Endothelial cell of umbilical vein (primary cell): ENCODE measurements around the gene PDE4C. TPM values are rescaled to one million over a fixed set of nuclear protein-coding genes. Genes with fewer than 3 reads are reported as not detected.

ENCODE experiments used
- BruUV-seq: library from RNA; stranded (reverse); fragments of 400-500 nt; replicated peaks from 2 replicates; lab custom pipeline; 2021; lab: Mats Ljungman, UMichigan
- CTCF ChIA-PET: fragments of 300-600, 350-600 bp; sonication (Branson Sonifier 250); formaldehyde crosslinking; loops from one replicate; lab custom pipeline; 2021; ENCODE audit warnings: antibody characterized with exemption, inconsistent platforms; lab: Charles Lee
- POLR2A ChIA-PET: fragments of 300-600, 350-600 bp; sonication (Branson Sonifier 250); formaldehyde crosslinking; loops from one replicate; lab custom pipeline; 2021; ENCODE audit warnings: antibody characterized with exemption, inconsistent platforms; lab: Charles Lee
- DNase-seq: peaks from one replicate; pipeline ENCODE4 v3.0.0-alpha.2; 2011; ENCODE audit warnings: low read depth, low spot score
- FAIRE-seq: peaks from 2 replicates; lab custom pipeline; 2011; peaks lifted over from hg19 to GRCh38; lab: Jason Lieb, UNC
- H2AFZ ChIP-seq: 2 replicates; pipeline ENCODE4 v1.6.0; 2012; ENCODE audit warnings: low read depth, low read length, control low read depth, inconsistent platforms
- H3K27ac ChIP-seq: 2 replicates; pipeline ENCODE4 v1.5.1; 2011; ENCODE audit warnings: low read depth, mild to moderate bottlenecking, control low read depth, low read length, moderate library complexity; ENCODE audit not compliant: insufficient read depth
- H3K27me3 ChIP-seq, 2 experiments: 2 replicates each; pipeline versions ENCODE4 v1.6.0 to v1.6.1; 2011; ENCODE audit warnings: low read length in 2 of 2, mixed read lengths in 1 of 2; ENCODE audit not compliant: control insufficient read depth in 2 of 2, insufficient read depth in 2 of 2
- H3K36me3 ChIP-seq, 2 experiments: 2 replicates in 1 of 2; 3 replicates in 1 of 2; pipeline ENCODE4 v1.5.1; 2011; ENCODE audit warnings: low read length in 2 of 2, mild to moderate bottlenecking in 1 of 2, moderate library complexity in 1 of 2; ENCODE audit not compliant: control insufficient read depth in 2 of 2, insufficient read depth in 2 of 2; ENCODE audit errors: extremely low read depth in 1 of 2
- H3K4me1 ChIP-seq: 3 replicates; pipeline ENCODE4 v1.5.1; 2011; ENCODE audit warnings: mild to moderate bottlenecking, low read length; ENCODE audit not compliant: control insufficient read depth, insufficient read depth; ENCODE audit errors: extremely low read depth
- H3K4me2 ChIP-seq: 2 replicates; pipeline ENCODE4 v1.6.1; 2011; ENCODE audit warnings: low read length, control low read depth, mixed read lengths; ENCODE audit not compliant: insufficient read depth
- H3K4me3 ChIP-seq, 3 experiments: fragments of 200-600 bp in 1 of 3; sonication (generic), shearing (Covaris generic) in 1 of 3; replicated peaks in 1 of 3; 2 replicates each; pipeline ENCODE4 v1.5.1; 2011 to 2016; ENCODE audit warnings: control low read depth in 3 of 3, low read length in 3 of 3, mild to moderate bottlenecking in 2 of 3, inconsistent platforms in 1 of 3, low read depth in 1 of 3, moderate library complexity in 1 of 3; ENCODE audit not compliant: insufficient read depth in 1 of 3
- H3K79me2 ChIP-seq: 2 replicates; pipeline ENCODE4 v1.6.0; 2012; ENCODE audit warnings: low read length, inconsistent platforms; ENCODE audit not compliant: control insufficient read depth, insufficient read depth
- H3K9ac ChIP-seq: replicated peaks from 2 replicates; pipeline ENCODE3; 2011; ENCODE audit warnings: low read length, control low read depth; ENCODE audit not compliant: insufficient read depth; ENCODE audit errors: extremely low read depth
- H3K9me1 ChIP-seq: replicated peaks from 3 replicates; pipeline ENCODE4 v1.6.0; 2011; ENCODE audit warnings: mild to moderate bottlenecking, low read length; ENCODE audit not compliant: control insufficient read depth, insufficient read depth; ENCODE audit errors: extremely low read depth
- H3K9me3 ChIP-seq: replicated peaks from 2 replicates; pipeline ENCODE4 v1.5.1; 2012; ENCODE audit warnings: low read length, inconsistent platforms; ENCODE audit not compliant: control insufficient read depth, insufficient read depth
- H4K20me1 ChIP-seq: replicated peaks from 2 replicates; pipeline ENCODE3; 2011; ENCODE audit warnings: mild to moderate bottlenecking, low read length; ENCODE audit not compliant: control insufficient read depth, insufficient read depth; ENCODE audit errors: extremely low read depth
- CTCF ChIP-seq, 2 donors: IDR thresholded peaks; 1 replicate in 1 of 2; 2 replicates in 1 of 2; pipeline ENCODE4 v1.5.1; 2011; ENCODE audit warnings: low read length in 2 of 2, mild to moderate bottlenecking in 2 of 2, moderate library complexity in 2 of 2, control low read depth in 1 of 2, inconsistent platforms in 1 of 2, low read depth in 1 of 2; ENCODE audit not compliant: insufficient read depth in 1 of 2; ENCODE audit errors: extremely low read depth in 1 of 2
- EZH2 ChIP-seq: IDR thresholded peaks from 2 replicates; pipeline ENCODE4 v1.6.1; 2012; ENCODE audit warnings: borderline replicate concordance, low read depth, mild to moderate bottlenecking, moderate library complexity, low read length, inconsistent platforms; ENCODE audit not compliant: severe bottlenecking
- FOS ChIP-seq: IDR thresholded peaks from 2 replicates; pipeline ENCODE4 v1.6.1; 2011; ENCODE audit warnings: mild to moderate bottlenecking, low read length, moderate library complexity, borderline replicate concordance; ENCODE audit not compliant: insufficient read depth
- GATA2 ChIP-seq: IDR thresholded peaks from 2 replicates; pipeline ENCODE4 v1.7.0; 2011; ENCODE audit warnings: low read depth, mild to moderate bottlenecking, moderate library complexity, mixed read lengths, low read length; ENCODE audit not compliant: insufficient read length, insufficient read depth
- JUN ChIP-seq: IDR thresholded peaks from 2 replicates; pipeline ENCODE4 v1.6.1; 2011; ENCODE audit warnings: borderline replicate concordance, low read depth; ENCODE audit not compliant: insufficient read length, insufficient read depth
- MAX ChIP-seq: IDR thresholded peaks from 2 replicates; pipeline ENCODE4 v1.6.1; 2011; ENCODE audit not compliant: insufficient read depth, insufficient read length
- MYC ChIP-seq: IDR thresholded peaks from one replicate; pipeline ENCODE4 v1.6.1; 2011; ENCODE audit warnings: mild to moderate bottlenecking, low read depth, low read length
- POLR2A ChIP-seq: IDR thresholded peaks from 2 replicates; pipeline ENCODE4 v1.6.1; 2012; ENCODE audit warnings: low read depth, mild to moderate bottlenecking, control low read depth, low read length
- POLR2AphosphoS5 ChIP-seq: IDR thresholded peaks from 2 replicates; pipeline ENCODE4 v1.6.1; 2012; ENCODE audit warnings: low read depth, mild to moderate bottlenecking, control low read depth, low read length, moderate library complexity; ENCODE audit not compliant: insufficient read depth
- dilution Hi-C: fragments of 300-500 bp; cut with MboI; formaldehyde crosslinking; loops from one replicate; pipeline ENCODE4 v1.15.0; 2019; ENCODE audit warnings: low sequenced_read_pairs; ENCODE audit not compliant: extremely low pct_ligation_motif_present
- intact Hi-C: fragments of 100-400 bp; cut with micrococcal nuclease; formaldehyde crosslinking; loops from one replicate; pipeline ENCODE4 v1.10.0; 2022
- polyA plus RNA-seq, 4 experiments: library from polyadenylated mRNA; depleted of rRNA in 3 of 4; stranded (reverse) in 3 of 4; unstranded in 1 of 4; fragments of >200 nt; gene quantifications; 2 replicates each; pipeline versions ENCODE4 v1.2.1 to v1.2.3, GENCODE V29; 2011 to 2012; ENCODE audit warnings: missing spikeins in 1 of 4
- total RNA-seq: library from RNA; stranded (reverse); gene quantifications from 2 replicates; pipeline ENCODE4 v1.2.3, GENCODE V29; 2021

The PDE4C gene
- total and polyA plus RNA-seq, 2 donors (not counting 3 experiments of a cell fraction or from before 2014, with no cell fraction given), result 0.29 to 0.97 TPM

GRCh38 chr19:18245297-18245696 is 19.1 kb upstream of the PDE4C start:
- dilution Hi-C loops, result no loop called here
- Histone ChIP-seq H3K27ac (no peak overlapping the region), H4K20me1 (no peaks in the 10 kb centered on the region), H3K27me3 (no peaks in the 10 kb centered on the region), H3K4me1 (no peaks in the 10 kb centered on the region), H3K36me3 (no peaks in the 10 kb centered on the region), H3K9me3 (no peaks in the 10 kb centered on the region), H3K9me1 (no peaks in the 10 kb centered on the region), H3K4me2 (no peak overlapping the region), H2AFZ (no peak overlapping the region), H3K79me2 (no peaks in the 10 kb centered on the region), H3K4me3 (no peak overlapping the region), H3K9ac (no peak overlapping the region)
- no TSS peak for BruUV-seq
- DNase-seq, result no peak
- no peak for TF ChIP-seq POLR2AphosphoS5
- TF ChIP-seq FOS, result no peak
- no peak for TF ChIP-seq CTCF (IDR thresholded peaks at IDR 0.05; ENCODE audit: extremely low read depth in 1 of 2, insufficient read depth in 1 of 2, low read depth in 1 of 2, low read length in 2 of 2)
- no peak for TF ChIP-seq GATA2
- TF ChIP-seq JUN, result no peak
- TF ChIP-seq POLR2A, result no peak
- TF ChIP-seq EZH2, result no peak
- TF ChIP-seq MYC, result no peak
- TF ChIP-seq MAX, result no peak
- FAIRE-seq, result no peak
- POLR2A ChIA-PET, result no interaction called here
- CTCF ChIA-PET, result interaction anchor here (1.1 to 2.2 kb wide), 4 partner anchors 31 to 132 kb away, joined by 3 to 20 read pairs (median 6); no protein-coding TSS in a partner anchor
- intact Hi-C loops, result no loop called here
